Panc1 (cell line): ENCODE data around the gene SART3. TPM values are rescaled to one million over a fixed set of nuclear protein-coding genes. Genes with fewer than 3 reads are reported as not detected.

ENCODE experiments used
- ATAC-seq: fragments of 200-7000 bp; cut with Tn5 transposase; 2 replicates; pipeline ENCODE4 v1.9.1; 2020; ENCODE audit warnings: mild to moderate bottlenecking, moderate library complexity
- BruUV-seq: library from RNA; stranded (reverse); fragments of 400-500 nt; replicated peaks from 2 replicates; lab custom pipeline; 2021; lab: Mats Ljungman, UMichigan
- CTCF ChIA-PET: fragments of 300-600 bp; sonication (Branson Sonifier 250); formaldehyde crosslinking; loops from one replicate; lab custom pipeline; 2022; ENCODE audit warnings: antibody characterized with exemption; lab: Charles Lee
- POLR2A ChIA-PET: fragments of 300-600 bp; sonication (Branson Sonifier 250); formaldehyde crosslinking; loops from one replicate; lab custom pipeline; 2022; ENCODE audit warnings: antibody characterized with exemption; lab: Charles Lee
- DNase-seq: peaks from one replicate; pipeline ENCODE4 v3.0.0-alpha.2; 2010; ENCODE audit warnings: low read depth, low spot score
- H3K27ac ChIP-seq: 2 replicates; pipeline ENCODE4 v1.5.1; 2011; ENCODE audit warnings: mild to moderate bottlenecking, low read length, inconsistent platforms
- H3K27me3 ChIP-seq: fragments of 200-500 bp; sonication (Bioruptor generic); 2 replicates; pipeline ENCODE4 v1.6.0; 2014; ENCODE audit warnings: low read length, inconsistent platforms; ENCODE audit not compliant: control insufficient read depth, insufficient read depth
- H3K36me3 ChIP-seq: fragments of 200-500 bp; sonication (Bioruptor generic); 2 replicates; pipeline ENCODE4 v1.5.1; 2014; ENCODE audit warnings: inconsistent platforms, mild to moderate bottlenecking, low read length, moderate library complexity; ENCODE audit not compliant: control insufficient read depth, insufficient read depth
- H3K4me1 ChIP-seq: 2 replicates; pipeline ENCODE4 v1.5.1; 2011; ENCODE audit warnings: inconsistent platforms, mild to moderate bottlenecking, low read length, moderate library complexity; ENCODE audit not compliant: control insufficient read depth, insufficient read depth
- H3K4me3 ChIP-seq, 2 experiments: 2 replicates each; pipeline ENCODE4 v1.5.1; 2011 to 2012; ENCODE audit warnings: low read depth in 2 of 2, low read length in 2 of 2, mild to moderate bottlenecking in 2 of 2, inconsistent platforms in 1 of 2, moderate library complexity in 1 of 2
- H3K9me3 ChIP-seq: fragments of 200-500 bp; sonication (Bioruptor generic); 2 replicates; pipeline ENCODE4 v1.5.1; 2014; ENCODE audit warnings: low read depth, mild to moderate bottlenecking, inconsistent platforms, low read length, moderate library complexity; ENCODE audit not compliant: control insufficient read depth, insufficient read depth
- CTCF ChIP-seq: fragments of 450-650 bp; IDR thresholded peaks from 2 replicates; pipeline ENCODE4 v1.5.1; 2017; ENCODE audit warnings: mild to moderate bottlenecking
- POLR2AphosphoS5 ChIP-seq: IDR thresholded peaks from 2 replicates; pipeline ENCODE4 v1.6.1; 2012; ENCODE audit warnings: mild to moderate bottlenecking, low read depth, low read length, moderate library complexity
- REST ChIP-seq, 2 experiments: IDR thresholded peaks; 2 replicates each; pipeline ENCODE4 v1.6.1; 2011 to 2012; ENCODE audit warnings: low read depth in 2 of 2, control low read depth in 1 of 2, low read length in 1 of 2, mild to moderate bottlenecking in 1 of 2, moderate library complexity in 1 of 2; ENCODE audit not compliant: insufficient read depth in 1 of 2
- SIN3A ChIP-seq: IDR thresholded peaks from 2 replicates; pipeline ENCODE4 v1.6.1; 2012; ENCODE audit warnings: low read depth, mild to moderate bottlenecking, low read length, moderate library complexity, borderline replicate concordance; ENCODE audit not compliant: insufficient read depth
- TCF7L2 ChIP-seq: IDR thresholded peaks from 2 replicates; pipeline ENCODE4 v1.6.1; 2011; ENCODE audit warnings: mild to moderate bottlenecking, low read depth, low read length, inconsistent platforms
- in situ Hi-C: cut with HindIII; loops from 2 replicates; pipeline ENCODE4 v1.10.0; 2016; ENCODE audit warnings: low sequenced_read_pairs, low pct_unique_long_range_greater_than_20kb
- intact Hi-C: fragments of 100-400 bp; cut with micrococcal nuclease; formaldehyde crosslinking; loops from one replicate; pipeline ENCODE4 v1.10.0; 2022; ENCODE audit not compliant: unreplicated experiment
- total RNA-seq: library from RNA; stranded (reverse); gene quantifications from one replicate; pipeline ENCODE4 v1.2.1, GENCODE V29; 2021; ENCODE audit not compliant: unreplicated experiment

The SART3 gene
- total RNA-seq, 1 experiment from 2014 or later: 55.9 TPM

DNA sequence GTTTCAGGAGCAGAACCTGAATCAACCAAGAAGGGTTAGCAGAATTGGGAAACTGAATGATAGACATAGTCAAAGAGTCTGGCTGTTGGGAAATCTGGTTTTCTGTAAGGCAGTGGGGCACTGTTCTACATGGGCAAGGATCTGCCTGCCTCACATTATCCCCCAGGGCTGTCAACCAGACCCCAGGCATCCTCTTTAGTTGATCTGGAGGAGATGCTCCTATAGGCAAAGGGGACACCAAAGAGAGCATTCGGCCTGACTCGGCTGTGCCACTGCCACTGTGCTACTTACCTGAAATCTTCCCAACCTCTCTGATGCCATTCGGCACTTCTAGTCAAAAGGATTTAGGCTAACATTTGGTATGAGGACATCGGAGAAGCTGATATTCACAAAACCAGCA lies 5.5 kb upstream of the SART3 start:
- TF ChIP-seq TCF7L2 (no peak), CTCF (no peak), REST (IDR thresholded peaks at IDR 0.05; ENCODE audit: insufficient read depth in 1 of 2, low read depth in 2 of 2, low read length in 1 of 2) (no peak), SIN3A (no peak), POLR2AphosphoS5 (no peak)
- intact Hi-C loops (no loop called here), in situ Hi-C loops (no loop called here)
- BruUV-seq: no TSS peak
- ChIA-PET POLR2A (no interaction called here), CTCF (interaction anchor here (2.8 kb wide), 1 partner anchor 51 kb away, joined by 17 read pairs; no protein-coding TSS in a partner anchor)
- ATAC-seq (no peak), DNase-seq (no peak)
- no peak overlapping the region for H3K4me3 ChIP-seq
- peak overlapping the region; percentile 39; the same call in 1 of the 2 replicates for H3K27ac ChIP-seq
- H3K36me3 ChIP-seq: peaks cover 30% of the 10 kb centered on the region
- H3K4me1 ChIP-seq: peaks cover 19% of the 10 kb centered on the region
- H3K27me3 ChIP-seq: no peaks in the 10 kb centered on the region
- H3K9me3 ChIP-seq: no peaks in the 10 kb centered on the region

DNA sequence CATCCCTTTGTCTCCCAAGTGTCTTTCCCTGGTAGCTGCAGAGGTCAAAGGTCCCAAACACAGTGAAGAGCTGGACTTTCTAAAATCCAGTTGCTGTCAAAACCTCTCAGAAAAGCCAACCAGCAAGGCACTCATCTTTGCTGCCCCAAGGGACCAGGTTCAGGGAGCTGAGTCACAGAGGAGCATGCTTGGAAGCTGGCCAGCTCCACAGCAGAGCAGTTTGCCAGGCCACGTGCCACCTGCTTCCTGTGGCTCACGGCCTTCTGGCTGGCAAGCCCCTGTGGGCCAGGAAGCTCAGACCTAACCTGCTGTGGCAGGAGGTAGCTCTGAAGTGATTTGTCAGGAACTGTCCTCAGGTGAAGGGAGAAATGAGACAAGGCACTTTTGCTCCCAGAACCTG lies 5.0 kb upstream of the SART3 start:
- H3K27me3 ChIP-seq: no peaks in the 10 kb centered on the region
- in situ Hi-C loops: no loop called here
- TF ChIP-seq SIN3A: no peak
- TF ChIP-seq REST (IDR thresholded peaks at IDR 0.05; ENCODE audit: insufficient read depth in 1 of 2, low read depth in 2 of 2, low read length in 1 of 2): no peak
- H3K36me3 ChIP-seq: peaks cover 30% of the 10 kb centered on the region
- POLR2A ChIA-PET: no interaction called here
- peak overlapping the region; percentile 39; the same call in 1 of the 2 replicates for H3K27ac ChIP-seq
- intact Hi-C loops: no loop called here
- H3K9me3 ChIP-seq: no peaks in the 10 kb centered on the region
- H3K4me1 ChIP-seq: peaks cover 19% of the 10 kb centered on the region
- no TSS peak for BruUV-seq
- peak; percentile 66 for DNase-seq
- no peak for ATAC-seq
- CTCF ChIA-PET: interaction anchor here (2.8 kb wide), 1 partner anchor 52 kb away, joined by 17 read pairs; no protein-coding TSS in a partner anchor
- H3K4me3 ChIP-seq: no peak overlapping the region
